Karpas-422 (cell line): ENCODE data around the gene ATPAF1. TPM values are rescaled to one million over a fixed set of nuclear protein-coding genes. Genes with fewer than 3 reads are reported as not detected.

Experiments used
- DNase-seq: peaks from one replicate; pipeline ENCODE4 v3.0.0-alpha.2; 2015
- H2AFZ ChIP-seq: fragments of 200-600 bp; sonication (generic); 2 replicates; pipeline ENCODE4 v1.6.1; 2014; ENCODE audit warnings: antibody characterized with exemption, low read length, mixed read lengths
- H3K27ac ChIP-seq: fragments of 200-600 bp; sonication (generic); 2 replicates; pipeline ENCODE4 v1.5.1; 2014; ENCODE audit warnings: mild to moderate bottlenecking, low read length, moderate library complexity
- H3K27me3 ChIP-seq: fragments of 200-600 bp; sonication (generic); 2 replicates; pipeline ENCODE4 v1.6.1; 2014; ENCODE audit warnings: low read length, mixed read lengths
- H3K36me3 ChIP-seq: fragments of 200-600 bp; sonication (generic); 2 replicates; pipeline ENCODE4 v1.6.1; 2014; ENCODE audit warnings: low read length, mixed read lengths; ENCODE audit not compliant: insufficient read depth
- H3K4me1 ChIP-seq: fragments of 200-600 bp; sonication (generic); 2 replicates; pipeline ENCODE4 v1.6.1; 2014; ENCODE audit warnings: mild to moderate bottlenecking, low read length, mixed read lengths
- H3K4me2 ChIP-seq: fragments of 200-600 bp; sonication (generic); 2 replicates; pipeline ENCODE4 v1.6.1; 2014; ENCODE audit warnings: low read length, low read depth, mild to moderate bottlenecking; ENCODE audit not compliant: poor library complexity, severe bottlenecking
- H3K4me3 ChIP-seq: fragments of 200-600 bp; sonication (generic); 2 replicates; pipeline ENCODE4 v1.5.1; 2014; ENCODE audit warnings: mild to moderate bottlenecking, antibody characterized with exemption, low read length, mixed read lengths
- H3K79me2 ChIP-seq: fragments of 200-600 bp; sonication (generic); 2 replicates; pipeline ENCODE4 v1.6.1; 2014; ENCODE audit warnings: mild to moderate bottlenecking, low read length, mixed read lengths
- H3K9ac ChIP-seq: fragments of 200-600 bp; sonication (generic); 2 replicates; pipeline ENCODE4 v1.6.0; 2014; ENCODE audit warnings: low read length
- H3K9me2 ChIP-seq: fragments of 200-600 bp; sonication (generic), shearing (Covaris generic); replicated peaks from 2 replicates; pipeline ENCODE4 v1.6.0; 2014; ENCODE audit warnings: mild to moderate bottlenecking, low read length, moderate library complexity; ENCODE audit not compliant: insufficient read depth
- H3K9me3 ChIP-seq: fragments of 300-700, 200-600 bp; sonication (generic); 2 replicates; pipeline ENCODE4 v1.6.1; 2014; ENCODE audit warnings: low read length, mixed read lengths
- H4K20me1 ChIP-seq: fragments of 200-600 bp; sonication (generic); 2 replicates; pipeline ENCODE4 v1.6.1; 2014; ENCODE audit warnings: mild to moderate bottlenecking, antibody characterized with exemption, low read length, low read depth; ENCODE audit not compliant: insufficient read depth
- total RNA-seq: library from RNA; depleted of rRNA; stranded (reverse); fragments of >200 nt; shearing (Covaris generic); gene quantifications from 2 replicates; pipeline ENCODE4 v1.2.3, GENCODE V29; 2014; ENCODE audit warnings: low replicate concordance

ATPAF1 gene
- total RNA-seq, 1 experiment from 2014 or later: 81.2 TPM

GRCh38 chr1:46622344-46622743, 45.8 kb downstream of the ATPAF1 start:
- DNase-seq: peak; percentile 60
- Histone ChIP-seq H4K20me1 (no peaks in the 10 kb centered on the region), H3K27me3 (no peaks in the 10 kb centered on the region), H3K9me3 (no peaks in the 10 kb centered on the region), H3K4me3 (no peak overlapping the region), H2AFZ (no peak overlapping the region), H3K79me2 (no peaks in the 10 kb centered on the region), H3K4me2 (no peak overlapping the region), H3K36me3 (no peaks in the 10 kb centered on the region), H3K9me2 (no peaks in the 10 kb centered on the region), H3K9ac (no peak overlapping the region), H3K27ac (no peak overlapping the region), H3K4me1 (no peaks in the 10 kb centered on the region)

- H3K9ac ChIP-seq: no peak overlapping the region
- DNase-seq: no peak
- H3K27ac ChIP-seq: no peak overlapping the region
- H3K4me2 ChIP-seq: no peak overlapping the region
- H2AFZ ChIP-seq: no peak overlapping the region
- H4K20me1 ChIP-seq: no peaks in the 10 kb centered on the region
- no peaks in the 10 kb centered on the region for H3K36me3 ChIP-seq
- no peaks in the 10 kb centered on the region for H3K27me3 ChIP-seq
- no peak overlapping the region for H3K4me3 ChIP-seq
- H3K4me1 ChIP-seq: peaks cover 2% of the 10 kb centered on the region
- H3K9me2 ChIP-seq: no peaks in the 10 kb centered on the region
- H3K79me2 ChIP-seq: no peaks in the 10 kb centered on the region
- H3K9me3 ChIP-seq: no peaks in the 10 kb centered on the region
These were observed 46.2 kb downstream of the ATPAF1 start for GRCh38 chr1:46621930-46622329.

- Histone ChIP-seq H3K79me2 (no peaks in the 10 kb centered on the region), H3K36me3 (no peaks in the 10 kb centered on the region), H3K9ac (no peak overlapping the region), H2AFZ (no peak overlapping the region), H3K27me3 (no peaks in the 10 kb centered on the region), H3K4me1 (peaks cover 15% of the 10 kb centered on the region), H3K27ac (no peak overlapping the region), H3K4me3 (no peak overlapping the region), H4K20me1 (no peaks in the 10 kb centered on the region), H3K9me2 (no peaks in the 10 kb centered on the region), H3K9me3 (no peaks in the 10 kb centered on the region), H3K4me2 (no peak overlapping the region)
- no peak for DNase-seq
These were observed 48.4 kb downstream of the ATPAF1 start for GRCh38 chr1:46619656-46620258.

GRCh38 chr1:46618754-46619415, 49.3 kb downstream of the ATPAF1 start:
- Histone ChIP-seq H3K9me3 (no peaks in the 10 kb centered on the region), H2AFZ (no peak overlapping the region), H3K79me2 (no peaks in the 10 kb centered on the region), H3K27me3 (no peaks in the 10 kb centered on the region), H3K4me3 (no peak overlapping the region), H3K36me3 (no peaks in the 10 kb centered on the region), H3K9me2 (no peaks in the 10 kb centered on the region), H3K4me1 (peaks cover 15% of the 10 kb centered on the region), H3K4me2 (no peak overlapping the region), H4K20me1 (no peaks in the 10 kb centered on the region), H3K9ac (no peak overlapping the region), H3K27ac (no peak overlapping the region)
- DNase-seq: no peak

GRCh38 chr1:46617833-46618232, 50.3 kb downstream of the ATPAF1 start:
- no peaks in the 10 kb centered on the region for H3K27me3 ChIP-seq

GRCh38 chr1:46617108-46617800, 50.9 kb downstream of the ATPAF1 start:
- no peaks in the 10 kb centered on the region for H3K9me3 ChIP-seq
- no peaks in the 10 kb centered on the region for H3K79me2 ChIP-seq
- no peaks in the 10 kb centered on the region for H3K9me2 ChIP-seq
- H3K4me1 ChIP-seq: peaks cover 15% of the 10 kb centered on the region
- H4K20me1 ChIP-seq: no peaks in the 10 kb centered on the region
- peak overlapping the region; percentile 94 for H2AFZ ChIP-seq
- DNase-seq: no peak
- H3K27me3 ChIP-seq: no peaks in the 10 kb centered on the region
- H3K4me3 ChIP-seq: peak overlapping the region; percentile 83
- no peaks in the 10 kb centered on the region for H3K36me3 ChIP-seq
- H3K27ac ChIP-seq: no peak overlapping the region
- peak overlapping the region; percentile 83 for H3K9ac ChIP-seq
- H3K4me2 ChIP-seq: peak overlapping the region; percentile 88

More at GRCh38 chr1:46617833-46618232, 50.3 kb downstream of the ATPAF1 start:
- Histone ChIP-seq H3K9me3 (no peaks in the 10 kb centered on the region), H3K4me3 (no peak overlapping the region), H3K27ac (no peak overlapping the region), H3K79me2 (no peaks in the 10 kb centered on the region), H3K4me2 (no peak overlapping the region), H2AFZ (no peak overlapping the region), H3K4me1 (peaks cover 15% of the 10 kb centered on the region), H3K9ac (no peak overlapping the region), H3K36me3 (no peaks in the 10 kb centered on the region), H4K20me1 (no peaks in the 10 kb centered on the region), H3K9me2 (no peaks in the 10 kb centered on the region)
- DNase-seq: no peak

- Histone ChIP-seq H3K36me3 (no peaks in the 10 kb centered on the region), H3K27me3 (no peaks in the 10 kb centered on the region), H3K4me1 (peaks cover 15% of the 10 kb centered on the region), H3K27ac (no peak within 1 kb of the TSS), H3K9ac (peak within 1 kb of the TSS; percentile 83), H2AFZ (peak within 1 kb of the TSS; percentile 94), H3K4me2 (peak within 1 kb of the TSS; percentile 88), H4K20me1 (no peaks in the 10 kb centered on the region), H3K79me2 (no peaks in the 10 kb centered on the region), H3K4me3 (peak within 1 kb of the TSS; percentile 83), H3K9me2 (no peaks in the 10 kb centered on the region), H3K9me3 (no peaks in the 10 kb centered on the region)
- DNase-seq: peak; percentile 71
These were observed 51.7 kb downstream of the ATPAF1 start, which contains the start of gene MOB3C for GRCh38 chr1:46616277-46617107. TSS of gene MOB3C (minus strand) at chr1:46616811. CDS start at chr1:46613321, 3,490 bp downstream.
